Cardiac muscle cell (in vitro differentiated cells and primary cell): ENCODE measurements around the gene HAUS5. TPM values are rescaled to one million over a fixed set of nuclear protein-coding genes. Genes with fewer than 3 reads are reported as not detected.
"Not testable (repeated sequence)": the region's sequence is repeated elsewhere in the genome, so short reads cannot be mapped to it uniquely, and the experiment has no call there.

Experiments used
- DNase-seq, 2 donors: peaks; one replicate each; pipeline versions ENCODE4 v3.0.0 to v3.0.0-alpha.2; 2010 to 2017; ENCODE audit warnings: low read depth in 1 of 2, low spot score in 1 of 2
- H3K27ac ChIP-seq: fragments of 200-600 bp; sonication (generic); 2 replicates; pipeline ENCODE4 v1.5.1; 2016
- H3K27me3 ChIP-seq: fragments of 200-600 bp; sonication (generic); 2 replicates; pipeline ENCODE4 v1.6.0; 2016; ENCODE audit warnings: control low read depth
- H3K36me3 ChIP-seq: fragments of 200-600 bp; sonication (generic); 2 replicates; pipeline ENCODE4 v1.5.1; 2016; ENCODE audit warnings: control low read depth
- H3K4me1 ChIP-seq: fragments of 200-600 bp; sonication (generic); 2 replicates; pipeline ENCODE4 v1.8.1; 2017; ENCODE audit warnings: low read depth, mild to moderate bottlenecking, mixed run types
- H3K4me3 ChIP-seq: fragments of 200-600 bp; sonication (generic); 2 replicates; pipeline ENCODE4 v1.5.1; 2016; ENCODE audit warnings: mild to moderate bottlenecking
- H3K9me3 ChIP-seq: fragments of 200-600 bp; sonication (generic); 2 replicates; pipeline ENCODE4 v1.5.1; 2017; ENCODE audit warnings: low read depth, mild to moderate bottlenecking, control low read depth
- polyA plus RNA-seq: library from polyadenylated mRNA; unstranded; fragments of >200 nt; fragmentation: Nextera tagmentation; extraction: Ambion mirVana; gene quantifications from 2 replicates; pipeline ENCODE4 v1.2.1, GENCODE V29; 2016
- total RNA-seq: library from RNA; depleted of rRNA; stranded (reverse); fragments of >200 nt; gene quantifications from 2 replicates; pipeline ENCODE4 v1.2.3, GENCODE V29; 2016
- TF ChIP-seq, protein P1 (sequence below): IDR thresholded peaks from 2 replicates; pipeline ENCODE4 v1.5.1; 2012; ENCODE audit warnings: low read depth, mild to moderate bottlenecking, low read length

HAUS5 gene
- total and polyA plus RNA-seq, 2 experiments from 2014 or later, result 20.5 to 29.6 TPM

DNA sequence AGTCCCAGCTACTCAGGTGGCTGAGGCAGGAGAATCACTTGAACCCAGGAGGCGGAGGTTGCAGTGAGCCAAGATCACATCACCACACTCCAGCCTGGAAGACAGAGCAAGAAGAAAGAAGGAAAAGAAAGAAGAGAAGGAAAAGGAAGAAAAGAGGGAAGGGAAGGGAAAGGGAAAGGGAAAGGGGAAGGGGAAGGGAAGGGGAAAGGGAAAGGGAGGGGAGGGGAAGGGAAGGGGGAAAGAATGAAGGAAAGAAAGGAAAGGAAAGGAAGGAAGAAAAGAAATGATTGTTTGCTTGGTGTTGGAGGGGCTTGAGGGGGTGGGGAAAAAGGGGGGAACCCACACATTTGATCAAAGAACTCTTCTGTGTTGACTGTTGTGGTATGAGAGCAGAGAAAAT lies 16.6 kb upstream of the HAUS5 start:
- H3K4me1 ChIP-seq, result no peaks in the 10 kb centered on the region
- H3K27me3 ChIP-seq, result peaks cover 5% of the 10 kb centered on the region
- H3K36me3 ChIP-seq, result no peaks in the 10 kb centered on the region
- H3K27ac ChIP-seq, result no peak overlapping the region
- H3K9me3 ChIP-seq, result no peaks in the 10 kb centered on the region
- DNase-seq, result no peak
- H3K4me3 ChIP-seq, result no peak overlapping the region
- TF ChIP-seq, protein P1, sequence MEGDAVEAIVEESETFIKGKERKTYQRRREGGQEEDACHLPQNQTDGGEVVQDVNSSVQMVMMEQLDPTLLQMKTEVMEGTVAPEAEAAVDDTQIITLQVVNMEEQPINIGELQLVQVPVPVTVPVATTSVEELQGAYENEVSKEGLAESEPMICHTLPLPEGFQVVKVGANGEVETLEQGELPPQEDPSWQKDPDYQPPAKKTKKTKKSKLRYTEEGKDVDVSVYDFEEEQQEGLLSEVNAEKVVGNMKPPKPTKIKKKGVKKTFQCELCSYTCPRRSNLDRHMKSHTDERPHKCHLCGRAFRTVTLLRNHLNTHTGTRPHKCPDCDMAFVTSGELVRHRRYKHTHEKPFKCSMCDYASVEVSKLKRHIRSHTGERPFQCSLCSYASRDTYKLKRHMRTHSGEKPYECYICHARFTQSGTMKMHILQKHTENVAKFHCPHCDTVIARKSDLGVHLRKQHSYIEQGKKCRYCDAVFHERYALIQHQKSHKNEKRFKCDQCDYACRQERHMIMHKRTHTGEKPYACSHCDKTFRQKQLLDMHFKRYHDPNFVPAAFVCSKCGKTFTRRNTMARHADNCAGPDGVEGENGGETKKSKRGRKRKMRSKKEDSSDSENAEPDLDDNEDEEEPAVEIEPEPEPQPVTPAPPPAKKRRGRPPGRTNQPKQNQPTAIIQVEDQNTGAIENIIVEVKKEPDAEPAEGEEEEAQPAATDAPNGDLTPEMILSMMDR, result no peak

DNA sequence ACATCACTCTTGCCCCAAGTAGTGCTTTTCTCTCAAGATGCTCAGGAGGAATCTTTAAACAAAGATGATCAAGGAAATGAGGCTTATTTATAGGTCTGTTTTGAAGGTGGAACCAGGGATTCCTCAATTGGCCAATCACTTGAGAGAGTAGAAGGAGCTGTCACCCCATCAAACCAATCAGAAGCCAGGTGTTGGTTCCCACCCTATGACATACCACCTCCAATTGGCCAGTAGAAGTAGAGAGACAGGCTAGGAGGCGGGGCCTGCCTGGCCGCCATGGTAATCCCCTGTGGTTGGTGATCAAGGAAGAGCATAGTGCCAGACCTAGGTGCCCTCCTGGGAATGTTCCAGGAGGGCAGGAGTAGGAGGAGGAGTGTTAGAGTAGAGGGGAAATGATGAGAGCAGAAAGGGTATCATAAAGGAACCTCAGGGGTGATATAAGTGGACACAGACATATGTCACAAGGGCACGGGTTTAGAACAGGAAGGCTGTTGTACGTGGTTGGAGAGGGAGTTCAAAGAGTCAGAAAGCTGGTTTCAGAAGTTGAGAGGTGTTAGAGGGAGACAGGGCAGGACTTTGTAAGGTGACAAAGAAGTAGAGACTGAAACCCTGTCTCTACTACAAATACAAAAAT lies 16.1 kb upstream of the HAUS5 start:
- DNase-seq, result peak in 1 of 2 donors; percentile 10
- Histone ChIP-seq H3K27ac (no peak overlapping the region), H3K4me1 (no peaks in the 10 kb centered on the region), H3K27me3 (peaks cover 8% of the 10 kb centered on the region), H3K36me3 (no peaks in the 10 kb centered on the region), H3K4me3 (no peak overlapping the region), H3K9me3 (no peaks in the 10 kb centered on the region)
- TF ChIP-seq, protein P1, result no peak

DNA sequence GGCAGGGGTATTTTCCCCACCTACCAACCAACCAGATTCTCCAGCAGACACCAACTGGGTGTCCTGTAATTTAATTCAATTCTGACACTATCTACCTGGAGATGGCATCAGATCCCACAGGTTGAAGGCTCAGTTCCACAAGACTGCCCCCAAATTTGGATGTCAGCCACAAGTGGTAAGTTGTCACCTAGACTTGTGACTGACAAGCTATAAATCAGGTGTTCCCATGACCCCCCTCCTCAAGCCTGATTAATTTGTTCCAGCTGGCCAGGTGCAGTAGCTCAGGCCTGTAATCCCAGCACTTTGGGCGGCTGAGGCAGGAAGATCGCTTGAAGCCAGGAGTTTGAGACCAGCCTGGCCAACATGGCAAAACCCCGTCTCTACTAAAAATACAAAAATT lies 10.6 kb upstream of the HAUS5 start:
- H3K4me1 ChIP-seq, result no peaks in the 10 kb centered on the region
- no peaks in the 10 kb centered on the region for H3K36me3 ChIP-seq
- H3K27ac ChIP-seq, result no peak overlapping the region
- TF ChIP-seq, protein P1, result no peak
- H3K9me3 ChIP-seq, result no peaks in the 10 kb centered on the region
- H3K27me3 ChIP-seq, result peaks cover 8% of the 10 kb centered on the region
- DNase-seq, result no peak
- H3K4me3 ChIP-seq, result no peak overlapping the region

DNA sequence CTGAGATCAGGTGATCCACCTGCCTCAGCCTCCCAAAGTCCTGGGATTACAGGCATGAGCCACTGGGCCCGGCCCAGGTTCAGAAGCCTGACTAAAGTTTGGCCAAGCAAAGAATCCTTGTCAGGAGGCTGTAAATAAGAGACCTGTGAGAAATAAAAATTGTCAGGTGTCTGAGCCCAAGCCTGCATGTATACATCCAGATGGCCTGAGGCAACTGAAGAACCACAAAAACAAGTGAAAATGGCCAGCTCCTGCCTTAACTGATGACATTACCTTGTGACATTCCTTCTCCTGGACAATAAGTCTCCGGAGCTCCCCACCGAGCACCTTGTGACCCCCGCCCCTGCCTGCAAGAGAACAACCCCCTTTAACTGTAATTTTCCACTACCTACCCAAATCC lies 8.1 kb upstream of the HAUS5 start:
- H3K4me3 ChIP-seq, DNase-seq, H3K27ac ChIP-seq, H3K27me3 ChIP-seq, H3K36me3 ChIP-seq, H3K9me3 ChIP-seq, H3K4me1 ChIP-seq: not testable (repeated sequence)

DNA sequence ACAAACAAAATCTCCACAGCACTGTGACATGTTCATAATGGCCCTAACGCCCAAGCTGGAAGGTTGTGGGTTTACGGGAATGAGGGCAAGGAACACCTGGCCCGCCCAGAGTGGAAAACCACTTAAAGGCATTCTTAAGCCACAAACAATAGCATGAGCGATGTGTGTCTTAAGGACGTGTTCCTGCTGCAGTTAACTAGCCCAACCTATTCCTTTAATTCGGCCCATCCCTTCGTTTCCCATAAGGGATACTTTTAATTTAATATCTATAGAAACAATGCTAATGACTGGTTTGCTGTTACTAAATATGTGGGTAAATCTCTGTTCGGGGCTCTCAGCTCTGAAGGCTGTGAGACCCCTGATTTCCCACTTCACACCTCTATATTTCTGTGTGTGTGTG lies 5.4 kb upstream of the HAUS5 start:
- H3K4me1 ChIP-seq, H3K27me3 ChIP-seq, DNase-seq, H3K9me3 ChIP-seq, H3K27ac ChIP-seq, H3K4me3 ChIP-seq, H3K36me3 ChIP-seq: not testable (repeated sequence)

DNA sequence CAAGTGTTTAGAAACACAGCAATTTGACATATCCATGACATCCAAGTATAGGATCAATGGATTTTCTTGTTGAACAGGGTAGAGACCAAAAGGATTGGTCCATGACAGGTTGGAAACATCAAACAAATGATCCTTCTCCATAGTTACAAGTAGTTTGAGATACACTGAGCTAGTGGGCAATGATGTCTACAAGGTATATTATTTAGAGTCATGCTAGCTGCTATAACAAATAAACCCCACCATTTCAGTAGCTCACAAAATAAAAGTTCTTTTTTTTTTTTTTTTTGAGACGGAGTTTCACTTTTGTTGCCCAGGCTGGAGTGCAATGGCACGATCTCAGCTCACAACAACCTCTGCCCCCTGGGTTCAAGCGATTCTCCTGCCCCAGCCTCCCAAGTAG lies 4.9 kb upstream of the HAUS5 start:
- H3K27me3 ChIP-seq, result no peaks in the 10 kb centered on the region
- H3K4me3 ChIP-seq, result no peak overlapping the region
- no peaks in the 10 kb centered on the region for H3K4me1 ChIP-seq
- H3K9me3 ChIP-seq, result no peaks in the 10 kb centered on the region
- DNase-seq, result no peak
- no peak overlapping the region for H3K27ac ChIP-seq
- no peaks in the 10 kb centered on the region for H3K36me3 ChIP-seq
- TF ChIP-seq, protein P1, result no peak

DNA sequence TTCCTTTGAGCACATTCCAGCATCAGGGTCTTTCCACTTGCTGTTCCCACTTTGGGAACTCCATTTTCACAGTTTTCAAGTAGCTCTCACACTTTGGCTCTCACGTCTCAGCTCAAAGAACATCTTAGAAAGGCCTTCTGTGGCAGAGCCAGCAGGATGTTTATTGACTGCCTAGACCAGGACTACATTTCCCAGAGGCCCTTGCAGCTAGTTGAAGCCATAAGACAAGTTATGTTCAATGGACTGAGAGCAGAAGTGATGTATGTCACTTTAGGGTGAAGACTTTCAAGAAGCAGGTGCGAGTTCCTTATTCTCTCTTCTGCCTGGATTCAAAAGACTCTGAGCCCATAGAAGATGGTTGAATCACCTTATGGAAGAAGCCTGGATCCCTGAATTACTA lies 4.3 kb upstream of the HAUS5 start:
- Histone ChIP-seq H3K9me3 (no peaks in the 10 kb centered on the region), H3K36me3 (no peaks in the 10 kb centered on the region), H3K4me1 (no peaks in the 10 kb centered on the region), H3K4me3 (no peak overlapping the region), H3K27me3 (no peaks in the 10 kb centered on the region), H3K27ac (no peak overlapping the region)
- DNase-seq, result no peak
- TF ChIP-seq, protein P1, result no peak
